HCT116 (cell line): ENCODE data around the gene EME1. TPM values are rescaled to one million over a fixed set of nuclear protein-coding genes. Genes with fewer than 3 reads are reported as not detected.

Experiments
- ATAC-seq: fragments of 200-7000 bp; cut with Tn5 transposase; 2 replicates; pipeline ENCODE4 v1.9.1; 2020; ENCODE audit warnings: mild to moderate bottlenecking, moderate library complexity
- BruUV-seq: library from RNA; stranded (reverse); fragments of 400-500 nt; replicated peaks from 2 replicates; lab custom pipeline; 2021; lab: Mats Ljungman, UMichigan
- CTCF ChIA-PET: fragments of 300-600 bp; sonication (Branson Sonifier 250); formaldehyde crosslinking; loops from one replicate; lab custom pipeline; 2021; ENCODE audit warnings: antibody characterized with exemption; lab: Charles Lee
- POLR2A ChIA-PET: fragments of 300-600, 350-600 bp; sonication (Branson Sonifier 250); formaldehyde crosslinking; loops from one replicate; lab custom pipeline; 2021; ENCODE audit warnings: antibody characterized with exemption; lab: Charles Lee
- RAD21 ChIA-PET, 2 experiments: fragments of 300-600 bp; sonication (Branson Sonifier 250); formaldehyde crosslinking; loops; one replicate each; lab custom pipeline; 2023; ENCODE audit warnings: low total read pairs in 2 of 2; ENCODE audit not compliant: uncharacterized antibody in 2 of 2, unreplicated experiment in 2 of 2, low non-redundant PET in 1 of 2; lab: Charles Lee
- DNase-seq: peaks from one replicate; pipeline ENCODE4 v3.0.0-alpha.2; 2010; ENCODE audit warnings: low read depth, low spot score
- H2AFZ ChIP-seq: fragments of 200-600 bp; shearing (Covaris generic), sonication (generic); 2 replicates; pipeline ENCODE4 v1.6.1; 2017; ENCODE audit warnings: low read depth, mixed run types, mixed read lengths, antibody characterized with exemption, low read length; ENCODE audit not compliant: poor library complexity, severe bottlenecking
- H3K27ac ChIP-seq: 2 replicates; pipeline ENCODE4 v1.5.1; 2012; ENCODE audit warnings: low read depth, low read length
- H3K27me3 ChIP-seq: fragments of 200-600 bp; sonication (generic); 2 replicates; pipeline ENCODE4 v1.6.1; 2016; ENCODE audit warnings: mixed run types, low read length, mixed read lengths; ENCODE audit not compliant: insufficient read depth
- H3K36me3 ChIP-seq, 2 experiments: fragments of 200-500 bp in 1 of 2; fragments of 200-600 bp in 1 of 2; sonication (Bioruptor generic) in 1 of 2; sonication (generic) in 1 of 2; 2 replicates each; pipeline versions ENCODE4 v1.5.1 to v1.6.1; 2014 to 2016; ENCODE audit warnings: low read length in 2 of 2, inconsistent platforms in 1 of 2, mixed read lengths in 1 of 2, mixed run types in 1 of 2; ENCODE audit not compliant: insufficient read depth in 2 of 2, control insufficient read depth in 1 of 2
- H3K4me1 ChIP-seq, 2 experiments: fragments of 200-600 bp in 1 of 2; sonication (generic) in 1 of 2; 2 replicates each; pipeline versions ENCODE4 v1.5.1 to v1.6.1; 2012 to 2017; ENCODE audit warnings: low read length in 2 of 2, inconsistent platforms in 1 of 2, mild to moderate bottlenecking in 1 of 2, mixed read lengths in 1 of 2, mixed run types in 1 of 2, moderate library complexity in 1 of 2; ENCODE audit not compliant: insufficient read depth in 2 of 2, control insufficient read depth in 1 of 2
- H3K4me2 ChIP-seq: fragments of 200-600 bp; sonication (generic); 2 replicates; pipeline ENCODE4 v1.6.1; 2017; ENCODE audit warnings: mixed run types, low read length, mixed read lengths
- H3K4me3 ChIP-seq, 2 experiments: fragments of 200-600 bp in 1 of 2; sonication (generic) in 1 of 2; replicated peaks in 1 of 2; 2 replicates each; pipeline ENCODE4 v1.5.1; 2011 to 2016; ENCODE audit warnings: low read length in 2 of 2, control low read depth in 1 of 2, low read depth in 1 of 2, mild to moderate bottlenecking in 1 of 2, mixed read lengths in 1 of 2, mixed run types in 1 of 2
- H3K79me2 ChIP-seq: fragments of 200-600 bp; sonication (generic); 2 replicates; pipeline ENCODE4 v1.6.1; 2017; ENCODE audit warnings: mild to moderate bottlenecking, mixed run types, low read length, moderate library complexity, mixed read lengths; ENCODE audit not compliant: insufficient read depth
- H3K9ac ChIP-seq: fragments of 200-600 bp; sonication (generic); 2 replicates; pipeline ENCODE4 v1.6.1; 2016; ENCODE audit warnings: low read length, mixed read lengths
- H3K9me2 ChIP-seq: fragments of 200-600 bp; sonication (generic), shearing (Covaris generic); 2 replicates; pipeline ENCODE4 v1.6.1; 2017; ENCODE audit warnings: mixed run types, mild to moderate bottlenecking, moderate library complexity; ENCODE audit not compliant: insufficient read depth
- H3K9me3 ChIP-seq, 2 experiments: fragments of 200-500 bp in 1 of 2; fragments of 200-600 bp in 1 of 2; sonication (Bioruptor generic) in 1 of 2; sonication (generic) in 1 of 2; 2 replicates each; pipeline ENCODE4 v1.6.1; 2014 to 2017; ENCODE audit warnings: low read length in 2 of 2, mixed read lengths in 2 of 2, inconsistent platforms in 1 of 2, low read depth in 1 of 2, mild to moderate bottlenecking in 1 of 2, mixed run types in 1 of 2, moderate library complexity in 1 of 2; ENCODE audit not compliant: control insufficient read depth in 1 of 2, insufficient read depth in 1 of 2
- H4K20me1 ChIP-seq: fragments of 200-600 bp; sonication (generic), shearing (Covaris generic); 2 replicates; pipeline ENCODE4 v1.6.1; 2017; ENCODE audit warnings: mixed run types, mild to moderate bottlenecking, moderate library complexity; ENCODE audit not compliant: insufficient read depth
- CBX3 ChIP-seq: IDR thresholded peaks from 2 replicates; pipeline ENCODE4 v1.6.1; 2012; ENCODE audit warnings: low read depth
- CEBPB ChIP-seq: IDR thresholded peaks from 2 replicates; pipeline ENCODE4 v1.6.1; 2012; ENCODE audit warnings: low read depth
- EGR1 ChIP-seq: IDR thresholded peaks from 2 replicates; pipeline ENCODE4 v1.6.1; 2012; ENCODE audit warnings: low read depth
- ELF1 ChIP-seq: IDR thresholded peaks from 2 replicates; pipeline ENCODE4 v1.6.1; 2012; ENCODE audit warnings: low read depth, borderline replicate concordance
- EZH2phosphoT487 ChIP-seq: fragments of 200-600 bp; IDR thresholded peaks from 2 replicates; pipeline ENCODE4 v1.6.1; 2018; ENCODE audit warnings: antibody characterized with exemption, borderline replicate concordance
- FOSL1 ChIP-seq: IDR thresholded peaks from 2 replicates; pipeline ENCODE4 v1.6.1; 2012; ENCODE audit warnings: low read depth
- JUND ChIP-seq: IDR thresholded peaks from 2 replicates; pipeline ENCODE4 v1.6.1; 2012
- MAX ChIP-seq: IDR thresholded peaks from 2 replicates; pipeline ENCODE4 v1.6.1; 2012
- POLR2A ChIP-seq: IDR thresholded peaks from 2 replicates; pipeline ENCODE4 v1.7.0; 2011; ENCODE audit warnings: borderline replicate concordance; ENCODE audit not compliant: insufficient read depth, insufficient read length; ENCODE audit errors: extremely low read depth
- POLR2AphosphoS5 ChIP-seq: IDR thresholded peaks from 2 replicates; pipeline ENCODE4 v1.6.1; 2011; ENCODE audit warnings: mild to moderate bottlenecking, low read depth, low read length, moderate library complexity
- RAD21 ChIP-seq: IDR thresholded peaks from 2 replicates; pipeline ENCODE4 v1.6.1; 2012; ENCODE audit warnings: low read depth, mild to moderate bottlenecking
- REST ChIP-seq: IDR thresholded peaks from 2 replicates; pipeline ENCODE4 v1.6.1; 2012; ENCODE audit warnings: low read depth
- SP1 ChIP-seq: IDR thresholded peaks from 2 replicates; pipeline ENCODE4 v1.6.1; 2012; ENCODE audit warnings: low read depth
- SRF ChIP-seq: IDR thresholded peaks from 2 replicates; pipeline ENCODE4 v1.6.1; 2012; ENCODE audit warnings: low read depth
- YY1 ChIP-seq: IDR thresholded peaks from 2 replicates; pipeline ENCODE4 v1.6.1; 2011; ENCODE audit warnings: low read length, low read depth, moderate library complexity, mild to moderate bottlenecking; ENCODE audit not compliant: insufficient replicate concordance; ENCODE audit errors: extremely low read depth
- ZBTB33 ChIP-seq: IDR thresholded peaks from 2 replicates; pipeline ENCODE4 v1.6.1; 2011; ENCODE audit warnings: mild to moderate bottlenecking, low read length, moderate library complexity; ENCODE audit not compliant: insufficient replicate concordance; ENCODE audit errors: extremely low read depth
- ZFX ChIP-seq: fragments of 450-650 bp; IDR thresholded peaks from 2 replicates; pipeline ENCODE4 v1.6.1; 2017
- ZNF274 ChIP-seq: fragments of 200-500 bp; sonication (Bioruptor generic); IDR thresholded peaks from 2 replicates; pipeline ENCODE4 v1.6.1; 2014; ENCODE audit warnings: mild to moderate bottlenecking, low read depth, low read length, inconsistent platforms
- intact Hi-C: fragments of 100-400 bp; cut with micrococcal nuclease; formaldehyde crosslinking; loops from 2 replicates; pipeline ENCODE4 v1.10.0; 2022
- total RNA-seq: library from RNA; stranded (reverse); gene quantifications from one replicate; pipeline ENCODE4 v1.2.1, GENCODE V29; 2021; ENCODE audit not compliant: unreplicated experiment

EME1 gene
- total RNA-seq, 1 experiment from 2014 or later = 31.8 TPM

- ATAC-seq (peak; percentile 95), DNase-seq (peak; percentile 77)
- Histone ChIP-seq H3K79me2 (peaks cover 50% of the 10 kb centered on the region), H4K20me1 (peaks cover 7% of the 10 kb centered on the region; the same call in 1 of the 2 replicates), H3K9ac (peak within 1 kb of the TSS; percentile 98), H3K4me1 (peaks cover 7 to 27% of the 10 kb centered on the region in 2 experiments), H2AFZ (peak within 1 kb of the TSS; percentile 68), H3K9me2 (no peaks in the 10 kb centered on the region), H3K4me2 (peak within 1 kb of the TSS; percentile 84), H3K27ac (peak within 1 kb of the TSS; percentile 77), H3K4me3 (peak within 1 kb of the TSS; percentile 95), H3K36me3 (peaks cover 28 to 32% of the 10 kb centered on the region in 2 experiments), H3K9me3 (no peaks in the 10 kb centered on the region), H3K27me3 (no peaks in the 10 kb centered on the region)
- ChIA-PET RAD21 (interaction anchor here (0.6 to 0.7 kb wide), 2 partner anchors 46 to 82 kb away, joined by 3 read pairs; no protein-coding TSS in a partner anchor), POLR2A (interaction anchor here (0.9 to 2.5 kb wide), 13 partner anchors 8 to 242 kb away, joined by 3 to 14 read pairs (median 4); partner anchors contain the start of genes ACSF2, EME1 and MRPL27), CTCF (interaction anchor here (0.5 to 2.6 kb wide), 36 partner anchors 8 to 753 kb away, joined by 3 to 20 read pairs (median 4); partner anchors contain the start of genes ACSF2, EME1, MRPL27 and RSAD1)
- TSS peak; percentile 32 for BruUV-seq
- intact Hi-C loops = loop anchor here (1.0 kb wide), 1 partner anchor 81 kb away; the partner anchor contains the start of gene RSAD1
- no peak for TF ChIP-seq ZNF274
- TF ChIP-seq REST = no peak
- no peak for TF ChIP-seq CEBPB
- TF ChIP-seq YY1 = peak; percentile 85
- TF ChIP-seq RAD21 = peak; percentile 39; the same call in 1 of the 2 replicates
- peak; percentile 99 for TF ChIP-seq MAX
- TF ChIP-seq ELF1 = peak; percentile 96
- no peak for TF ChIP-seq SRF
- no peak for TF ChIP-seq FOSL1
- no peak for TF ChIP-seq EZH2phosphoT487
- peak; percentile 65 for TF ChIP-seq JUND
- peak; percentile 100 for TF ChIP-seq CBX3
- peak; percentile 86 for TF ChIP-seq ZFX
- peak; percentile 70; the same call in 1 of the 2 replicates for TF ChIP-seq SP1
- TF ChIP-seq POLR2A = peak; percentile 71
- TF ChIP-seq ZBTB33 = no peak
- TF ChIP-seq EGR1 = no peak
- peak; percentile 95 for TF ChIP-seq POLR2AphosphoS5
Observed at GRCh38 chr17:50397111-50397918, 24.3 kb downstream of the EME1 start, which contains the start of gene LRRC59. Gene LRRC59 (minus strand): TSS chr17:50397523. CDS start chr17:50397317, 206 bp downstream.
